ENCODE results near the gene MAML1.
"Not testable (repeated sequence)": the region's sequence is repeated elsewhere in the genome, so short reads cannot be mapped to it uniquely, and the experiment has no call there.

Gene MAML1

DNA sequence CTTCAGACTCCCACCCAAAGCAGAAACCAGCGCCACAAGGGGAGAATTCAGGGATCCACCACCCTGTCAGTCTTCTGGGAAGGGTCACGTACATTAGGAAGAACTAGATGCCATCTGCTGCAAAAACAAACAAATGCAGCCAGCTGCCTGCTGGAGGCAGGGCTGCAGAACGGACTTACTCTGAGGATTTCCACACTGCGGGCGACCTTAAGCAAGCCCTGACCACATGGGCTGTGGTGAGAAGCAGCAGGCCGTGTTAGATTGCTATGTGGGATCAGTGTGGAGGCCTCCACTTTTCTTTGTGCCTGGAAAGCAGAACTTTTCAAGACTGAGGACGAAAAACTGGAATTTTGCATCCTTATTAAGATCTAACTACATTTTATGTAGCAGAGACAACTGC lies 47.7 kb downstream of the MAML1 start:
- Histone ChIP-seq H3K9me3 (ENCODE audit: control insufficient read depth, low read length) (no peaks in the 10 kb centered on the region), H3K4me3 (ENCODE audit: extremely low read depth, insufficient read depth, low read length, poor library complexity, severe bottlenecking) (no peak overlapping the region), H3K36me3 (ENCODE audit: control insufficient read depth, insufficient read depth, low read length) (peaks cover 72% of the 10 kb centered on the region), H3K4me1 (ENCODE audit: control insufficient read depth, insufficient read depth, low read length, poor library complexity, severe bottlenecking) (no peaks in the 10 kb centered on the region), H3K27ac (ENCODE audit: low read depth, low read length, severe bottlenecking) (no peak overlapping the region)
- 96% methylated on average over 4 to 5 of the region's 7 CpGs for WGBS, 2 experiments (ENCODE audit: insufficient coverage in 2 of 2)

- WGBS, 2 experiments (ENCODE audit: insufficient coverage in 2 of 2) = 91 to 98% methylated on average over 4 of the region's 4 CpGs
- H3K27ac ChIP-seq (ENCODE audit: low read depth, low read length, severe bottlenecking) = no peak overlapping the region
Observed at GRCh38 chr5:179781846-179782245, 49.2 kb downstream of the MAML1 start.

GRCh38 chr5:179783128-179783527 lies 50.5 kb downstream of the MAML1 start:
- 95 to 98% methylated on average over 9 of the region's 9 CpGs for WGBS, 2 experiments (ENCODE audit: insufficient coverage in 2 of 2)

More at GRCh38 chr5:179781846-179782245, 49.2 kb downstream of the MAML1 start:
- Histone ChIP-seq H3K9me3 (ENCODE audit: control insufficient read depth, low read length) (no peaks in the 10 kb centered on the region), H3K36me3 (ENCODE audit: control insufficient read depth, insufficient read depth, low read length) (peaks cover 57% of the 10 kb centered on the region), H3K4me3 (ENCODE audit: extremely low read depth, insufficient read depth, low read length, poor library complexity, severe bottlenecking) (no peak overlapping the region), H3K4me1 (ENCODE audit: control insufficient read depth, insufficient read depth, low read length, poor library complexity, severe bottlenecking) (no peaks in the 10 kb centered on the region)

GRCh38 chr5:179786861-179787260 lies 54.2 kb downstream of the MAML1 start:
- Histone ChIP-seq H3K4me1 (ENCODE audit: control insufficient read depth, insufficient read depth, low read length, poor library complexity, severe bottlenecking) (no peaks in the 10 kb centered on the region), H3K27ac (ENCODE audit: low read depth, low read length, severe bottlenecking) (no peak overlapping the region), H3K4me3 (ENCODE audit: extremely low read depth, insufficient read depth, low read length, poor library complexity, severe bottlenecking) (no peak overlapping the region), H3K36me3 (ENCODE audit: control insufficient read depth, insufficient read depth, low read length) (peaks cover 12% of the 10 kb centered on the region), H3K9me3 (ENCODE audit: control insufficient read depth, low read length) (no peaks in the 10 kb centered on the region)
- WGBS, 2 experiments (ENCODE audit: insufficient coverage in 2 of 2) = 86 to 89% methylated on average over 12 of the region's 12 CpGs

More at GRCh38 chr5:179783128-179783527, 50.5 kb downstream of the MAML1 start:
- H3K4me3 ChIP-seq (ENCODE audit: extremely low read depth, insufficient read depth, low read length, poor library complexity, severe bottlenecking) = no peak overlapping the region
- no peaks in the 10 kb centered on the region for H3K9me3 ChIP-seq (ENCODE audit: control insufficient read depth, low read length)
- H3K4me1 ChIP-seq (ENCODE audit: control insufficient read depth, insufficient read depth, low read length, poor library complexity, severe bottlenecking) = no peaks in the 10 kb centered on the region
- no peak overlapping the region for H3K27ac ChIP-seq (ENCODE audit: low read depth, low read length, severe bottlenecking)
- peaks cover 45% of the 10 kb centered on the region for H3K36me3 ChIP-seq (ENCODE audit: control insufficient read depth, insufficient read depth, low read length)

DNA sequence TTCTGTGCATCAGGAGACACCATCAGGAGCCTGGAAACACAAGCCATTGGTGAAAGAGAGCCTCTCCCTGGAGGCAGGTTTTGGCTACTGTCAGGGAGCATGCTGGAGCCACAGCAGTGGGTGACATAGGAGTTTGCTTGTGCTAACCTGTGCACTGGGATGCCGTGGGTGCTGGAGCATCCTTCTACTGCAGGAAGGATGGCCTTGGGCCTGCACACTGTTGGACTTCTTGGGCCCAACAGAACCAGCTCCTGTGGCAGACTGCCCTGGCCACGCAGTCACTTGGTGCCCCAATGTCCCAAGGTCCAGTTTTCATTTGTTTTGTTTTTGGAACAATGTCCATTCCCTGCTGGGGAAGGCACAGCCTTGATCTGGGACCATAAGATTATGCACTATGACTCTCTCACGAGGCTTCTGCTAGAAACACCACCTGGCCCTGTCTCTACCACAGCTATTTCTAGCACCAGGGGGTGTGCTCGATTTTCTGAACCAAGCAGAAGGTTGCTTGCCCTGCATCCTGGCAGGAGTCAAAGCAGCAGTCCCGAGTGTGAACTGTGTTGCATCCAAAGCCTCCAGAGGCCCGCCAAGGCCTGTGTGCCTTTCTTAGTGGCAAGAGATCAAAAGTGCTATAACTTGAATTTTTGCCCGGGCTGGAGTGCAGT lies 55.7 kb downstream of the MAML1 start:
- 89 to 99% methylated on average over 6 to 7 of the region's 7 CpGs for WGBS, 2 experiments (ENCODE audit: insufficient coverage in 2 of 2)
- no peaks in the 10 kb centered on the region for H3K9me3 ChIP-seq (ENCODE audit: control insufficient read depth, low read length)
- peaks cover 1% of the 10 kb centered on the region for H3K4me1 ChIP-seq (ENCODE audit: control insufficient read depth, insufficient read depth, low read length, poor library complexity, severe bottlenecking)
- H3K36me3 ChIP-seq (ENCODE audit: control insufficient read depth, insufficient read depth, low read length) = no peaks in the 10 kb centered on the region
- H3K27ac ChIP-seq (ENCODE audit: low read depth, low read length, severe bottlenecking) = no peak overlapping the region
- H3K4me3 ChIP-seq (ENCODE audit: extremely low read depth, insufficient read depth, low read length, poor library complexity, severe bottlenecking) = no peak overlapping the region

DNA sequence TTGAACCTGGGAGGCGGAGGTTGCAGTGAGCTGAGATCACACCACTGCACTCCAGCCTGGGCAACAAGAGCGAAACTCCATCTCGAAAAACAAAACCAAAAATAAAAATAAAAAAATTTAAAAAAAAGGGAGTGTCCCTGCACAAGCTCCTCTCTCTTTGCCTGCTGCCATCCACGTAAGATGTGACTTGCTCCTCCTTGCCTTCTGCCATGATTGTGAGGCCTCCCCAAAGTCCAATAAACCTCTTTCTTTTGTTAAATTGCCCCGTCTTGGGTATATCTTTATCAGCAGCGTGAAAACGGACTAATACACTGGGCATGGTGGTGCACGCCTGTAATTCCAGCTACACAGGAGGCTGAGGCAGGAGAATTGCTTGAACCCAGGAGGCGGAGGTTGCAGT lies 56.7 kb downstream of the MAML1 start:
- not testable (repeated sequence) for H3K27ac ChIP-seq (ENCODE audit: low read depth, low read length, severe bottlenecking); H3K4me1 ChIP-seq (ENCODE audit: control insufficient read depth, insufficient read depth, low read length, poor library complexity, severe bottlenecking); H3K4me3 ChIP-seq (ENCODE audit: extremely low read depth, insufficient read depth, low read length, poor library complexity, severe bottlenecking); H3K36me3 ChIP-seq (ENCODE audit: control insufficient read depth, insufficient read depth, low read length); H3K9me3 ChIP-seq (ENCODE audit: control insufficient read depth, low read length)
- 97 to 98% methylated on average over 6 of the region's 9 CpGs for WGBS, 2 experiments (ENCODE audit: insufficient coverage in 2 of 2)

- H3K4me3 ChIP-seq (ENCODE audit: extremely low read depth, insufficient read depth, low read length, poor library complexity, severe bottlenecking) = no peak overlapping the region
- no peaks in the 10 kb centered on the region for H3K9me3 ChIP-seq (ENCODE audit: control insufficient read depth, low read length)
- H3K36me3 ChIP-seq (ENCODE audit: control insufficient read depth, insufficient read depth, low read length) = peaks cover 7% of the 10 kb centered on the region
- H3K4me1 ChIP-seq (ENCODE audit: control insufficient read depth, insufficient read depth, low read length, poor library complexity, severe bottlenecking) = peaks cover 8% of the 10 kb centered on the region
- 91 to 95% methylated on average over 15 of the region's 15 CpGs for WGBS, 2 experiments (ENCODE audit: insufficient coverage in 2 of 2)
- H3K27ac ChIP-seq (ENCODE audit: low read depth, low read length, severe bottlenecking) = no peak overlapping the region
Observed at GRCh38 chr5:179791881-179792611, 59.4 kb downstream of the MAML1 start.

DNA sequence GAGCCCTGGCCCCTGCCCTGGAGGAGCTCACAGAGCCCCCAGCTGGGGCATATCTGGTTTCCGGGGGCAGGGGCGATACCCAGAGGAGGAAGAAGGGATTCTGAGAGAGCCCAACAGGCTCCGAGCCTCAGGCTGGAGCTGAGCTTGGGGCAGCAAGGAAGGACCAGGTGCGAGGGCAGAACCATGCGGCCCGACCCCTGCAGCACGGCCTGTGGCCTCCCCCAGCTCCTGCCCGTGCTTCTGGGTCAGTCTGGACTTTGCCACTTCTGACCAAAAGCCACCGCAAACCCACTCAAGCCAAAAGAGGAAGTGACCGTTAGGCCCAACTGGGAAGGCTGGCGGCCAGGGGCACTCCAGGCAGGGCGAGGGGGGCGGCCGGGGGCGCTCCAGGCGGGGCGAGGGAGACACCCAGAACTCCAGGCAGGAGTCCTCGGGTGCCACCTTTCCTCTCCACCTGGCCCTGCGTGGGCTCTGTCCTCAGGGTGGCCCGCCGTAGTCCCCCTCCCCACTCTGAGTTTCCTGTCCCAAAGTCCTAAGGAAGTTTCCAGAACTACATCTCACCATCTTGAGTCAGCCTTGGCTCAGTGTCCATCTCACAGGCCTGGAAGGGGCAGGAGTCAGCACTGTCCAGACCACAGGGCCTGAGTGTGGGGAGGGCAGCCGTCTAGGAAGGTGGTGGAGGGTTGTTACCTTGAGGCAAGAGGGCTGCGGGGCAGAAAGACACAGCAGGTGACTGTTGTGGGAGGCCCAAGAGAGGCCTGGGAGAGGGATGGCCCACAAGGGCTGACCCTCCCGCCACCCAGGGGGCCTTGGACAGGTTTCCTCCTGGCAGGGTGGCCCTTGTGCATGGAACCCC lies 60.2 kb downstream of the MAML1 start:
- WGBS, 2 experiments (ENCODE audit: insufficient coverage in 2 of 2) = 93 to 94% methylated on average over 14 to 22 of the region's 24 CpGs
- peaks cover 14% of the 10 kb centered on the region for H3K36me3 ChIP-seq (ENCODE audit: control insufficient read depth, insufficient read depth, low read length)
- peaks cover 8% of the 10 kb centered on the region for H3K4me1 ChIP-seq (ENCODE audit: control insufficient read depth, insufficient read depth, low read length, poor library complexity, severe bottlenecking)
- no peaks in the 10 kb centered on the region for H3K9me3 ChIP-seq (ENCODE audit: control insufficient read depth, low read length)
- H3K4me3 ChIP-seq (ENCODE audit: extremely low read depth, insufficient read depth, low read length, poor library complexity, severe bottlenecking) = no peak overlapping the region
- no peak overlapping the region for H3K27ac ChIP-seq (ENCODE audit: low read depth, low read length, severe bottlenecking)

GRCh38 chr5:179793468-179794139 lies 61.0 kb downstream of the MAML1 start, which contains the start of gene LTC4S:
Gene LTC4S (plus strand): TSS chr5:179793986. CDS start chr5:179794081, 95 bp downstream.
- Histone ChIP-seq H3K9me3 (ENCODE audit: control insufficient read depth, low read length) (no peaks in the 10 kb centered on the region), H3K4me3 (ENCODE audit: extremely low read depth, insufficient read depth, low read length, poor library complexity, severe bottlenecking) (no peak within 1 kb of the TSS), H3K27ac (ENCODE audit: low read depth, low read length, severe bottlenecking) (no peak within 1 kb of the TSS), H3K36me3 (ENCODE audit: control insufficient read depth, insufficient read depth, low read length) (peaks cover 22% of the 10 kb centered on the region), H3K4me1 (ENCODE audit: control insufficient read depth, insufficient read depth, low read length, poor library complexity, severe bottlenecking) (peaks cover 8% of the 10 kb centered on the region)
- 85 to 92% methylated on average over 15 to 18 of the region's 19 CpGs for WGBS, 2 experiments (ENCODE audit: insufficient coverage in 2 of 2)

DNA sequence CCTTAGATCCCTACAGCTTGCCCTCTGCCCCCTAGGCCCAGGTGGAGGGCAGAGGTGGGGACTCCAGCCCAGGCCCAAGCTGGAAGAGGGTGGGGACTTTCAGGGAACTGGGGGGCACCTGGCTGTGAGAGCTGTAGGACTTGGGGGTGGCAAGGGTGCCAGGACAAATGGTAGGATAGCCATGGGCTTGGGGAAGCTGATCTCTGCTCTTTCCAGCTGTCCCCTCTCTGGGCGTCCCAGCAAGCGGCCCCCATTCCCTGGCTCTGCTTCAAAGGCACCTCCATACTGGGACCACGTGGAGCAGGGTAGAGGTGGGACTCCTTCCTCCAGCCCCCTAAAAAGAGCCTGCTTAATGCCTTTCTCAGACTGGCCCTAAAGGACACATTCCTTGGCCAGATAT lies 61.5 kb downstream of the MAML1 start:
- no peak overlapping the region for H3K4me3 ChIP-seq (ENCODE audit: extremely low read depth, insufficient read depth, low read length, poor library complexity, severe bottlenecking)
- no peak overlapping the region for H3K27ac ChIP-seq (ENCODE audit: low read depth, low read length, severe bottlenecking)
- 81 to 93% methylated on average over 2 to 3 of the region's 3 CpGs for WGBS, 2 experiments (ENCODE audit: insufficient coverage in 2 of 2)
- peaks cover 8% of the 10 kb centered on the region for H3K4me1 ChIP-seq (ENCODE audit: control insufficient read depth, insufficient read depth, low read length, poor library complexity, severe bottlenecking)
- H3K36me3 ChIP-seq (ENCODE audit: control insufficient read depth, insufficient read depth, low read length) = peaks cover 27% of the 10 kb centered on the region
- H3K9me3 ChIP-seq (ENCODE audit: control insufficient read depth, low read length) = no peaks in the 10 kb centered on the region
